HCT116 (cell line): ENCODE results near the gene RHEB. TPM values are rescaled to one million over a fixed set of nuclear protein-coding genes. Genes with fewer than 3 reads are reported as not detected.
A peak's percentile ranks its signal among the peaks of the same experiment; 100 is the strongest.

Experiments
- ATAC-seq: fragments of 200-7000 bp; cut with Tn5 transposase; 2 replicates; pipeline ENCODE4 v1.9.1; 2020; ENCODE audit warnings: mild to moderate bottlenecking, moderate library complexity
- BruUV-seq: library from RNA; stranded (reverse); fragments of 400-500 nt; replicated peaks from 2 replicates; lab custom pipeline; 2021; lab: Mats Ljungman, UMichigan
- CTCF ChIA-PET: fragments of 300-600 bp; sonication (Branson Sonifier 250); formaldehyde crosslinking; loops from one replicate; lab custom pipeline; 2021; ENCODE audit warnings: antibody characterized with exemption; lab: Charles Lee
- POLR2A ChIA-PET: fragments of 300-600, 350-600 bp; sonication (Branson Sonifier 250); formaldehyde crosslinking; loops from one replicate; lab custom pipeline; 2021; ENCODE audit warnings: antibody characterized with exemption; lab: Charles Lee
- RAD21 ChIA-PET, 2 experiments: fragments of 300-600 bp; sonication (Branson Sonifier 250); formaldehyde crosslinking; loops; one replicate each; lab custom pipeline; 2023; ENCODE audit warnings: low total read pairs in 2 of 2; ENCODE audit not compliant: uncharacterized antibody in 2 of 2, unreplicated experiment in 2 of 2, low non-redundant PET in 1 of 2; lab: Charles Lee
- DNase-seq: peaks from one replicate; pipeline ENCODE4 v3.0.0-alpha.2; 2010; ENCODE audit warnings: low read depth, low spot score
- H2AFZ ChIP-seq: fragments of 200-600 bp; shearing (Covaris generic), sonication (generic); 2 replicates; pipeline ENCODE4 v1.6.1; 2017; ENCODE audit warnings: low read depth, mixed run types, mixed read lengths, antibody characterized with exemption, low read length; ENCODE audit not compliant: poor library complexity, severe bottlenecking
- H3K27ac ChIP-seq: 2 replicates; pipeline ENCODE4 v1.5.1; 2012; ENCODE audit warnings: low read depth, low read length
- H3K27me3 ChIP-seq: fragments of 200-600 bp; sonication (generic); 2 replicates; pipeline ENCODE4 v1.6.1; 2016; ENCODE audit warnings: mixed run types, low read length, mixed read lengths; ENCODE audit not compliant: insufficient read depth
- H3K36me3 ChIP-seq, 2 experiments: fragments of 200-500 bp in 1 of 2; fragments of 200-600 bp in 1 of 2; sonication (Bioruptor generic) in 1 of 2; sonication (generic) in 1 of 2; 2 replicates each; pipeline versions ENCODE4 v1.5.1 to v1.6.1; 2014 to 2016; ENCODE audit warnings: low read length in 2 of 2, inconsistent platforms in 1 of 2, mixed read lengths in 1 of 2, mixed run types in 1 of 2; ENCODE audit not compliant: insufficient read depth in 2 of 2, control insufficient read depth in 1 of 2
- H3K4me1 ChIP-seq, 2 experiments: fragments of 200-600 bp in 1 of 2; sonication (generic) in 1 of 2; 2 replicates each; pipeline versions ENCODE4 v1.5.1 to v1.6.1; 2012 to 2017; ENCODE audit warnings: low read length in 2 of 2, inconsistent platforms in 1 of 2, mild to moderate bottlenecking in 1 of 2, mixed read lengths in 1 of 2, mixed run types in 1 of 2, moderate library complexity in 1 of 2; ENCODE audit not compliant: insufficient read depth in 2 of 2, control insufficient read depth in 1 of 2
- H3K4me2 ChIP-seq: fragments of 200-600 bp; sonication (generic); 2 replicates; pipeline ENCODE4 v1.6.1; 2017; ENCODE audit warnings: mixed run types, low read length, mixed read lengths
- H3K4me3 ChIP-seq, 2 experiments: fragments of 200-600 bp in 1 of 2; sonication (generic) in 1 of 2; replicated peaks in 1 of 2; 2 replicates each; pipeline ENCODE4 v1.5.1; 2011 to 2016; ENCODE audit warnings: low read length in 2 of 2, control low read depth in 1 of 2, low read depth in 1 of 2, mild to moderate bottlenecking in 1 of 2, mixed read lengths in 1 of 2, mixed run types in 1 of 2
- H3K79me2 ChIP-seq: fragments of 200-600 bp; sonication (generic); 2 replicates; pipeline ENCODE4 v1.6.1; 2017; ENCODE audit warnings: mild to moderate bottlenecking, mixed run types, low read length, moderate library complexity, mixed read lengths; ENCODE audit not compliant: insufficient read depth
- H3K9ac ChIP-seq: fragments of 200-600 bp; sonication (generic); 2 replicates; pipeline ENCODE4 v1.6.1; 2016; ENCODE audit warnings: low read length, mixed read lengths
- H3K9me2 ChIP-seq: fragments of 200-600 bp; sonication (generic), shearing (Covaris generic); 2 replicates; pipeline ENCODE4 v1.6.1; 2017; ENCODE audit warnings: mixed run types, mild to moderate bottlenecking, moderate library complexity; ENCODE audit not compliant: insufficient read depth
- H3K9me3 ChIP-seq, 2 experiments: fragments of 200-500 bp in 1 of 2; fragments of 200-600 bp in 1 of 2; sonication (Bioruptor generic) in 1 of 2; sonication (generic) in 1 of 2; 2 replicates each; pipeline ENCODE4 v1.6.1; 2014 to 2017; ENCODE audit warnings: low read length in 2 of 2, mixed read lengths in 2 of 2, inconsistent platforms in 1 of 2, low read depth in 1 of 2, mild to moderate bottlenecking in 1 of 2, mixed run types in 1 of 2, moderate library complexity in 1 of 2; ENCODE audit not compliant: control insufficient read depth in 1 of 2, insufficient read depth in 1 of 2
- H4K20me1 ChIP-seq: fragments of 200-600 bp; sonication (generic), shearing (Covaris generic); 2 replicates; pipeline ENCODE4 v1.6.1; 2017; ENCODE audit warnings: mixed run types, mild to moderate bottlenecking, moderate library complexity; ENCODE audit not compliant: insufficient read depth
- CBX3 ChIP-seq: IDR thresholded peaks from 2 replicates; pipeline ENCODE4 v1.6.1; 2012; ENCODE audit warnings: low read depth
- CTCF ChIP-seq, 3 experiments: fragments of 200-600 bp in 1 of 3; sonication (generic) in 1 of 3; IDR thresholded peaks in 2 of 3; conservative IDR thresholded peaks in 1 of 3; 2 replicates each; pipeline ENCODE4 v1.5.1; 2012 to 2017; ENCODE audit warnings: low read depth in 2 of 3, low read length in 2 of 3, antibody characterized with exemption in 1 of 3, borderline replicate concordance in 1 of 3, control low read depth in 1 of 3, mild to moderate bottlenecking in 1 of 3, mixed read lengths in 1 of 3, mixed run types in 1 of 3, moderate library complexity in 1 of 3; ENCODE audit not compliant: insufficient read depth in 1 of 3
- EGR1 ChIP-seq: IDR thresholded peaks from 2 replicates; pipeline ENCODE4 v1.6.1; 2012; ENCODE audit warnings: low read depth
- ELF1 ChIP-seq: IDR thresholded peaks from 2 replicates; pipeline ENCODE4 v1.6.1; 2012; ENCODE audit warnings: low read depth, borderline replicate concordance
- EZH2 ChIP-seq: fragments of 200-600 bp; sonication (generic); IDR thresholded peaks from 2 replicates; pipeline ENCODE4 v1.6.1; 2017; ENCODE audit warnings: antibody characterized with exemption, mixed run types
- FOSL1 ChIP-seq: IDR thresholded peaks from 2 replicates; pipeline ENCODE4 v1.6.1; 2012; ENCODE audit warnings: low read depth
- JUND ChIP-seq: IDR thresholded peaks from 2 replicates; pipeline ENCODE4 v1.6.1; 2012
- POLR2A ChIP-seq: IDR thresholded peaks from 2 replicates; pipeline ENCODE4 v1.7.0; 2011; ENCODE audit warnings: borderline replicate concordance; ENCODE audit not compliant: insufficient read depth, insufficient read length; ENCODE audit errors: extremely low read depth
- SP1 ChIP-seq: IDR thresholded peaks from 2 replicates; pipeline ENCODE4 v1.6.1; 2012; ENCODE audit warnings: low read depth
- SRF ChIP-seq: IDR thresholded peaks from 2 replicates; pipeline ENCODE4 v1.6.1; 2012; ENCODE audit warnings: low read depth
- TCF7L2 ChIP-seq: IDR thresholded peaks from 2 replicates; pipeline ENCODE4 v1.7.0; 2011; ENCODE audit warnings: borderline replicate concordance, inconsistent platforms; ENCODE audit not compliant: insufficient read depth, insufficient read length; ENCODE audit errors: extremely low read depth
- YY1 ChIP-seq: IDR thresholded peaks from 2 replicates; pipeline ENCODE4 v1.6.1; 2011; ENCODE audit warnings: low read length, low read depth, moderate library complexity, mild to moderate bottlenecking; ENCODE audit not compliant: insufficient replicate concordance; ENCODE audit errors: extremely low read depth
- ZFX ChIP-seq: fragments of 450-650 bp; IDR thresholded peaks from 2 replicates; pipeline ENCODE4 v1.6.1; 2017
- ZNF274 ChIP-seq: fragments of 200-500 bp; sonication (Bioruptor generic); IDR thresholded peaks from 2 replicates; pipeline ENCODE4 v1.6.1; 2014; ENCODE audit warnings: mild to moderate bottlenecking, low read depth, low read length, inconsistent platforms
- intact Hi-C: fragments of 100-400 bp; cut with micrococcal nuclease; formaldehyde crosslinking; loops from 2 replicates; pipeline ENCODE4 v1.10.0; 2022
- total RNA-seq: library from RNA; stranded (reverse); gene quantifications from one replicate; pipeline ENCODE4 v1.2.1, GENCODE V29; 2021; ENCODE audit not compliant: unreplicated experiment
- TF ChIP-seq, protein P1 (sequence below): IDR thresholded peaks from 2 replicates; pipeline ENCODE4 v1.6.1; 2012
- TF ChIP-seq, protein P2 (sequence below): IDR thresholded peaks from 2 replicates; pipeline ENCODE4 v1.6.1; 2012
- TF ChIP-seq, protein P3 (sequence below): IDR thresholded peaks from 2 replicates; pipeline ENCODE4 v1.6.1; 2011; ENCODE audit warnings: mild to moderate bottlenecking, low read length, moderate library complexity; ENCODE audit not compliant: insufficient replicate concordance; ENCODE audit errors: extremely low read depth

The RHEB gene
- total RNA-seq, 1 experiment from 2014 or later, result 114 TPM

DNA sequence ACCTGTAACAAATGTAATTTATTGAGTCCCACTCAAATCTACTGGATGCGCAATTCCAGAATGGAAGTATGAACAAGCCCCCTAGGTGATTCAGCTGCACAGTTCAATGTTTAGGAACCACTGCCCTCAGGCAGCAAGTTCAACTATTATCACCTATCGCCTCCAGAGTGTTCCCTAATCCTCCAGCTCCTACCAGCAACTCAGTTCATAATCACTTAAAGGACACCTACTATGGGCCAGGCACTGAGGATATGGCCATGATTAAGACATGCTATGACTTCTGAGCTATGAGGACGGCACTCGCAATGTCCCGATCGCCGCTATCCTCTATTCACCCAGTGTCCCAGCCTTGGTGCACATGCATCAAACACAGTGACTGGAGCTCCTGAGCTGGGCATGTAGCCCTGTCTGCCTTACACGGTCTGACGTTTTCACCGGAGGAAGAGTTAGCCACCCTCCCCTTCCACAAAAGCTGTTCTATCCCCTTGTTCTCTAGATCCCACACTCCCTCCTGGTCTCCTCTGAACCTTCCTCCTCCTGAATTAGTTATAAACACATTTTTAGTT, 22.3 kb downstream of the RHEB start:
- DNase-seq, result no peak
- no peaks in the 10 kb centered on the region for H3K36me3 ChIP-seq
- peaks cover 100% of the 10 kb centered on the region for H3K79me2 ChIP-seq
- no peaks in the 10 kb centered on the region for H3K9me2 ChIP-seq
- ChIA-PET RAD21 (no interaction called here), CTCF (interaction anchor here (1.5 kb wide), 1 partner anchor 10 kb away, joined by 5 read pairs; no protein-coding TSS in a partner anchor)
- H3K4me1 ChIP-seq, result peaks cover 22 to 40% of the 10 kb centered on the region in 2 experiments
- H3K27me3 ChIP-seq, result no peaks in the 10 kb centered on the region
- no peak overlapping the region for H2AFZ ChIP-seq
- no peak overlapping the region for H3K4me3 ChIP-seq
- no peaks in the 10 kb centered on the region for H3K9me3 ChIP-seq
- TF ChIP-seq SP1, result no peak
- TF ChIP-seq, all 23 proteins: peak for 0
- Histone ChIP-seq H4K20me1 (peaks cover 23% of the 10 kb centered on the region; the same call in 1 of the 2 replicates), H3K9ac (no peak overlapping the region), H3K27ac (no peak overlapping the region), H3K4me2 (no peak overlapping the region)
- intact Hi-C loops, result no loop called here
- 0 out of 2 replicates have a peak, but pooled peaks have one; percentile 17 for ATAC-seq
- BruUV-seq, result no TSS peak
- POLR2A ChIA-PET, result no interaction called here

- no peak for ATAC-seq
- peaks cover 0 to 1% of the 10 kb centered on the region in 2 experiments; a peak in 1 of 4 replicates for H3K36me3 ChIP-seq
- no peak overlapping the region for H3K4me3 ChIP-seq
- H3K4me2 ChIP-seq, result no peak overlapping the region
- TF ChIP-seq EZH2 (no peak), CBX3 (no peak), SRF (no peak), FOSL1 (no peak), JUND (no peak), YY1 (no peak), EGR1 (no peak), ZFX (no peak), SP1 (no peak), TCF7L2 (no peak), POLR2A (no peak), ELF1 (no peak), ZNF274 (no peak), CTCF (IDR thresholded peaks at IDR 0.05 in 2 of 3, conservative IDR thresholded peaks at IDR 0.05 in 1 of 3; ENCODE audit: borderline replicate concordance in 1 of 3, insufficient read depth in 1 of 3, low read depth in 2 of 3, low read length in 2 of 3) (no peak)
- TF ChIP-seq, protein P1, sequence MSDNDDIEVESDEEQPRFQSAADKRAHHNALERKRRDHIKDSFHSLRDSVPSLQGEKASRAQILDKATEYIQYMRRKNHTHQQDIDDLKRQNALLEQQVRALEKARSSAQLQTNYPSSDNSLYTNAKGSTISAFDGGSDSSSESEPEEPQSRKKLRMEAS, result no peak
- TF ChIP-seq, protein P2, sequence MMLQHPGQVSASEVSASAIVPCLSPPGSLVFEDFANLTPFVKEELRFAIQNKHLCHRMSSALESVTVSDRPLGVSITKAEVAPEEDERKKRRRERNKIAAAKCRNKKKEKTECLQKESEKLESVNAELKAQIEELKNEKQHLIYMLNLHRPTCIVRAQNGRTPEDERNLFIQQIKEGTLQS, result no peak
- TF ChIP-seq, protein P3, sequence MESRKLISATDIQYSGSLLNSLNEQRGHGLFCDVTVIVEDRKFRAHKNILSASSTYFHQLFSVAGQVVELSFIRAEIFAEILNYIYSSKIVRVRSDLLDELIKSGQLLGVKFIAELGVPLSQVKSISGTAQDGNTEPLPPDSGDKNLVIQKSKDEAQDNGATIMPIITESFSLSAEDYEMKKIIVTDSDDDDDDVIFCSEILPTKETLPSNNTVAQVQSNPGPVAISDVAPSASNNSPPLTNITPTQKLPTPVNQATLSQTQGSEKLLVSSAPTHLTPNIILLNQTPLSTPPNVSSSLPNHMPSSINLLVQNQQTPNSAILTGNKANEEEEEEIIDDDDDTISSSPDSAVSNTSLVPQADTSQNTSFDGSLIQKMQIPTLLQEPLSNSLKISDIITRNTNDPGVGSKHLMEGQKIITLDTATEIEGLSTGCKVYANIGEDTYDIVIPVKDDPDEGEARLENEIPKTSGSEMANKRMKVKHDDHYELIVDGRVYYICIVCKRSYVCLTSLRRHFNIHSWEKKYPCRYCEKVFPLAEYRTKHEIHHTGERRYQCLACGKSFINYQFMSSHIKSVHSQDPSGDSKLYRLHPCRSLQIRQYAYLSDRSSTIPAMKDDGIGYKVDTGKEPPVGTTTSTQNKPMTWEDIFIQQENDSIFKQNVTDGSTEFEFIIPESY, result no peak
- ChIA-PET RAD21 (no interaction called here), CTCF (no interaction called here), POLR2A (interaction anchor here (1.2 kb wide), 1 partner anchor 9 kb away, joined by 3 read pairs; no protein-coding TSS in a partner anchor)
- H4K20me1 ChIP-seq, result peaks cover 18% of the 10 kb centered on the region; the same call in 1 of the 2 replicates
- intact Hi-C loops, result no loop called here
- H3K9ac ChIP-seq, result no peak overlapping the region
- BruUV-seq, result no TSS peak
- H3K27ac ChIP-seq, result no peak overlapping the region
- no peak for DNase-seq
- peaks cover 31 to 54% of the 10 kb centered on the region in 2 experiments for H3K4me1 ChIP-seq
- H3K79me2 ChIP-seq, result peaks cover 100% of the 10 kb centered on the region
- no peaks in the 10 kb centered on the region for H3K27me3 ChIP-seq
- H3K9me2 ChIP-seq, result no peaks in the 10 kb centered on the region
- H2AFZ ChIP-seq, result no peak overlapping the region
- no peaks in the 10 kb centered on the region for H3K9me3 ChIP-seq
Measured at GRCh38 chr7:151495360-151495759, 24.3 kb downstream of the RHEB start.
